PFSK-1 (cell line): ENCODE data around the gene KAT7. TPM values are rescaled to one million over a fixed set of nuclear protein-coding genes. Genes with fewer than 3 reads are reported as not detected.
A peak's percentile ranks its signal among the peaks of the same experiment; 100 is the strongest.

Experiments
- FOXP2 ChIP-seq: optimal IDR thresholded peaks from 2 replicates; pipeline ENCODE3; 2011; ENCODE audit warnings: borderline replicate concordance, control low read depth, inconsistent platforms; ENCODE audit not compliant: insufficient read depth; ENCODE audit errors: extremely low read length, extremely low read depth
- POLR2AphosphoS5 ChIP-seq: IDR thresholded peaks from 2 replicates; pipeline ENCODE4 v1.6.1; 2012; ENCODE audit warnings: low read depth, mild to moderate bottlenecking, control low read depth, low read length, moderate library complexity
- SIN3A ChIP-seq: IDR thresholded peaks from 2 replicates; pipeline ENCODE4 v1.6.1; 2012; ENCODE audit warnings: mild to moderate bottlenecking, low read length, moderate library complexity, borderline replicate concordance; ENCODE audit not compliant: insufficient read depth
- TAF1 ChIP-seq: IDR thresholded peaks from 2 replicates; pipeline ENCODE4 v1.6.1; 2012; ENCODE audit warnings: low read length, control low read depth, borderline replicate concordance; ENCODE audit not compliant: insufficient read depth
- polyA plus RNA-seq: library from polyadenylated mRNA; unstranded; fragments of >200 nt; gene quantifications from one replicate; pipeline ENCODE4 v1.2.1, GENCODE V29; 2012; ENCODE audit warnings: low read depth, missing spikeins; ENCODE audit not compliant: insufficient read length
- TF ChIP-seq, protein P1 (sequence below), 2 experiments: IDR thresholded peaks; 2 replicates each; pipeline versions ENCODE4 v1.6.1 to v1.8.0; 2011 to 2012; ENCODE audit warnings: low read depth in 2 of 2, low read length in 2 of 2, control low read depth in 1 of 2, inconsistent platforms in 1 of 2, mild to moderate bottlenecking in 1 of 2, moderate library complexity in 1 of 2; ENCODE audit not compliant: insufficient read depth in 1 of 2

The KAT7 gene
- polyA plus RNA-seq: 29.9 TPM

DNA sequence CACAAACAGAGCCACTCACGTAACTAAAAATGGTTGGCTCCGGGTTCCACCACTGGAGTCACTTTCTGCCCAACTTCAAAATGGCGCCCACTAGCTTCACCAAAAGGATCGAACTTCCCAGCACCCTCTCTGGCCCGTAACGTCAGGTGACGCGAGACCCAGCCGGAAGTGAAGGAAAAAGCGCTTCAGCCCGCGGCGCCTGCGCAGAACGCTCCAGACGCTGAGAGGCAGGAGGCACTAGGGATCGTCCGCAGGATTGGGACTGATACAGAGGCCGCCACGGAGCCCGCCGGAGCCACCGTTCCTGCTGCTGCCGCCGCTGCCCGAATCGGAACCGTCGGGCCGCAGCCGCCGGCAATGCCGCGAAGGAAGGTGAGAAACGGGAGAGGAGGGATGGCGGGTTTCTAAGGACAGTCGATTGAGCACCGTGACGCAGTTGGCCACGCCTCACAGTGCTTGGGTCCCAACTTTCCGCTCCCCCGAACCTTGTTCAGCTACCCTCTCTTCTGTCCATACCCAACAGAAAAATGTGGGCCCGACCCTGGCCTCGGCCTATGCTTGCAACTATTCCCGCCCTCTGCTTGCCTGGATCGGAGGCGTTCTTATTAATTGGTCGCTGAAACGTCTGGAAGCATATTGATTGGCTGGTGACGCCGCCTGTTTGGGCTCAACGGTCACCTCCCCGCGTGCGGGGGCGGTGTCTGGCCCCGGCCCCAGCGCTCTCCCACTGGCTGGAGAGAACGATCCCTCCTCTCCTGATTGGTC lies at the start of gene KAT7:
TSS of gene KAT7 (plus strand) at position 204 of the 765 bp plus-strand sequence. CDS start at position 358, 154 bp downstream.
- TF ChIP-seq POLR2AphosphoS5: peak; percentile 92
- TF ChIP-seq SIN3A: no peak
- TF ChIP-seq, protein P1, sequence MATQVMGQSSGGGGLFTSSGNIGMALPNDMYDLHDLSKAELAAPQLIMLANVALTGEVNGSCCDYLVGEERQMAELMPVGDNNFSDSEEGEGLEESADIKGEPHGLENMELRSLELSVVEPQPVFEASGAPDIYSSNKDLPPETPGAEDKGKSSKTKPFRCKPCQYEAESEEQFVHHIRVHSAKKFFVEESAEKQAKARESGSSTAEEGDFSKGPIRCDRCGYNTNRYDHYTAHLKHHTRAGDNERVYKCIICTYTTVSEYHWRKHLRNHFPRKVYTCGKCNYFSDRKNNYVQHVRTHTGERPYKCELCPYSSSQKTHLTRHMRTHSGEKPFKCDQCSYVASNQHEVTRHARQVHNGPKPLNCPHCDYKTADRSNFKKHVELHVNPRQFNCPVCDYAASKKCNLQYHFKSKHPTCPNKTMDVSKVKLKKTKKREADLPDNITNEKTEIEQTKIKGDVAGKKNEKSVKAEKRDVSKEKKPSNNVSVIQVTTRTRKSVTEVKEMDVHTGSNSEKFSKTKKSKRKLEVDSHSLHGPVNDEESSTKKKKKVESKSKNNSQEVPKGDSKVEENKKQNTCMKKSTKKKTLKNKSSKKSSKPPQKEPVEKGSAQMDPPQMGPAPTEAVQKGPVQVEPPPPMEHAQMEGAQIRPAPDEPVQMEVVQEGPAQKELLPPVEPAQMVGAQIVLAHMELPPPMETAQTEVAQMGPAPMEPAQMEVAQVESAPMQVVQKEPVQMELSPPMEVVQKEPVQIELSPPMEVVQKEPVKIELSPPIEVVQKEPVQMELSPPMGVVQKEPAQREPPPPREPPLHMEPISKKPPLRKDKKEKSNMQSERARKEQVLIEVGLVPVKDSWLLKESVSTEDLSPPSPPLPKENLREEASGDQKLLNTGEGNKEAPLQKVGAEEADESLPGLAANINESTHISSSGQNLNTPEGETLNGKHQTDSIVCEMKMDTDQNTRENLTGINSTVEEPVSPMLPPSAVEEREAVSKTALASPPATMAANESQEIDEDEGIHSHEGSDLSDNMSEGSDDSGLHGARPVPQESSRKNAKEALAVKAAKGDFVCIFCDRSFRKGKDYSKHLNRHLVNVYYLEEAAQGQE (IDR thresholded peaks at IDR 0.05; ENCODE audit: insufficient read depth in 1 of 2, low read depth in 2 of 2, low read length in 2 of 2): no peak; a peak in 1 of 4 replicates
- TF ChIP-seq TAF1: peak; percentile 79; the same call in 1 of the 2 replicates

DNA sequence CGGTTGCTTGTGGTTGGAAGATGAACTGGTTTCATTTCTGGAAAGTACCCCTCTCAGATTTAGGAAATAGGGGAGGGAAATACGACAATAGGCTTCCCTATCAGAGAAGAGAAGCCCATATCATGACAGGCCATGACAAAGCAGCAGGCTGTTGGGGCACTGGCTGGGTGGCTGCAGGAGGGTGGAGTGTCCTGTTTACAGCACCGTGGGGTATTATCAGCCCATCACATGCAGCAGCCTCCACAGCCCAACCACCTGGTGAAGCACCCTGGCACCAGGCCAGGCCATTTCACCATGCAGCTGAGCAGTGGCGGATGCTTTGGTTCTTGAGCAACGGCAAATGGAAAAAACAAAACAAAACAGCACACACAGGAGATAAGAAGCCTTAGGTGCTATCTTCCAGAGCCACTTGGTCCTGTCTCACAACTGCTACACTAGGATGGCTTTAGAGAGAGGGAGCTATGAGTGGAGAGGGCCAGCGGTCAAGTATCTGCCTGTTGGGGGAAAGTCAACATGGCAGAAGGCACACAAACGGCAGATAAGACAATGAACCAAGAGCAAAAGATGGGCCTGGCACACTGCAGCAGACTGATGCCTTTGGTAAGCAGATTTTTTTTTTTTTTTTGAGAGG lies 48.7 kb upstream of the KAT7 start:
- TF ChIP-seq TAF1: no peak
- TF ChIP-seq FOXP2: peak; percentile 53

- TF ChIP-seq TAF1 (no peak), SIN3A (no peak), FOXP2 (no peak), POLR2AphosphoS5 (no peak)
- TF ChIP-seq, protein P1 (IDR thresholded peaks at IDR 0.05; ENCODE audit: insufficient read depth in 1 of 2, low read depth in 2 of 2, low read length in 2 of 2): no peak
These were observed 47.3 kb upstream of the KAT7 start for GRCh38 chr17:49741009-49741691.

DNA sequence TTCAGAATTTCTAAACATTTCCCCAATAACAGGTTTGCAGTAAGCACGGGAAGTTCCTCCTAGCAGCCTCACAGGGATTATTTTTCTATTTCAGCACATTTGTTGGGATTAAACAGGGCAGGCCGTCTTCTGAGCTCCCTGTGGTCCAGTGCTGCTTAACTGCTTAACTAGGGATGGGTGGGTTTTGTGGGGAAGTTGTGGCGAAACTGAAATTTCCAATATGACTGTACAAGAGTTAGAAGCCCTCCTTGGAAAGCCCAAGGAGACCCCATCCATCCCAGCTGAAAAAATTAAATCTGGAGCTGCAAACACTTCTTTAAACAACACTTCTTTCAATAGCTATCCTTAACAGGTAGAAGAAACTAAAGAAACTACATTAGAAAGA lies 46.8 kb upstream of the KAT7 start:
- TF ChIP-seq TAF1 (no peak), SIN3A (no peak), POLR2AphosphoS5 (no peak)
- TF ChIP-seq, protein P1 (IDR thresholded peaks at IDR 0.05; ENCODE audit: insufficient read depth in 1 of 2, low read depth in 2 of 2, low read length in 2 of 2): no peak

- TF ChIP-seq, protein P1 (IDR thresholded peaks at IDR 0.05; ENCODE audit: insufficient read depth in 1 of 2, low read depth in 2 of 2, low read length in 2 of 2): no peak
These were observed 46.3 kb upstream of the KAT7 start for GRCh38 chr17:49742166-49742638.
